GM12878 (cell line): ENCODE results near the gene CALN1.

ENCODE experiments used
- BCL11A ChIP-seq: IDR thresholded peaks from 2 replicates; pipeline ENCODE4 v1.6.1; 2011; ENCODE audit warnings: low read depth, low read length
- CEBPB ChIP-seq, 2 experiments: fragments of 150-350 bp in 1 of 2; IDR thresholded peaks; 2 replicates each; pipeline ENCODE4 v1.6.1; 2012 to 2014; ENCODE audit warnings: low read depth in 2 of 2, low read length in 2 of 2, borderline replicate concordance in 1 of 2, inconsistent platforms in 1 of 2
- ESRRA ChIP-seq: IDR thresholded peaks from 2 replicates; pipeline ENCODE4 v1.6.1; 2012; ENCODE audit warnings: mild to moderate bottlenecking, low read length, improper control_type of control experiment
- NFXL1 ChIP-seq: fragments of 450-650 bp; IDR thresholded peaks from 2 replicates; pipeline ENCODE4 v1.6.1; 2017; ENCODE audit warnings: antibody characterized with exemption, mild to moderate bottlenecking, borderline replicate concordance
- POLR2A ChIP-seq: IDR thresholded peaks from 2 replicates; pipeline ENCODE4 v1.6.1; 2011; ENCODE audit warnings: low read depth, mild to moderate bottlenecking, low read length
- POLR2AphosphoS5 ChIP-seq: IDR thresholded peaks from 2 replicates; pipeline ENCODE4 v1.6.1; 2011; ENCODE audit warnings: mild to moderate bottlenecking, low read length, inconsistent platforms
- RAD21 ChIP-seq: IDR thresholded peaks from 2 replicates; pipeline ENCODE4 v1.6.1; 2011; ENCODE audit warnings: mild to moderate bottlenecking, low read depth, low read length, moderate library complexity; ENCODE audit not compliant: insufficient read depth
- SUZ12 ChIP-seq: fragments of 200-600 bp; sonication (generic); IDR thresholded peaks from one replicate; pipeline ENCODE4 v1.6.1; 2018; ENCODE audit warnings: antibody characterized with exemption, mild to moderate bottlenecking; ENCODE audit not compliant: unreplicated experiment
- ZNF24 ChIP-seq: fragments of 450-650 bp; IDR thresholded peaks from 2 replicates; pipeline ENCODE4 v1.6.1; 2017; ENCODE audit warnings: antibody characterized with exemption, mild to moderate bottlenecking
- TF ChIP-seq, protein P1 (sequence below): IDR thresholded peaks from 2 replicates; pipeline ENCODE4 v1.6.1; 2011; ENCODE audit warnings: mild to moderate bottlenecking, low read depth, low read length, moderate library complexity; ENCODE audit not compliant: insufficient replicate concordance
- TF ChIP-seq, protein P2 (sequence below), 3 experiments: IDR thresholded peaks in 2 of 3; conservative IDR thresholded peaks in 1 of 3; 2 replicates each; pipeline ENCODE4 v1.5.1; 2011; ENCODE audit warnings: low read depth in 3 of 3, low read length in 3 of 3, mild to moderate bottlenecking in 3 of 3, control low read depth in 2 of 3, moderate library complexity in 2 of 3, inconsistent platforms in 1 of 3, mixed read lengths in 1 of 3; ENCODE audit not compliant: control insufficient read depth in 2 of 3, insufficient read depth in 1 of 3; ENCODE audit errors: extremely low read depth in 1 of 3

DNA sequence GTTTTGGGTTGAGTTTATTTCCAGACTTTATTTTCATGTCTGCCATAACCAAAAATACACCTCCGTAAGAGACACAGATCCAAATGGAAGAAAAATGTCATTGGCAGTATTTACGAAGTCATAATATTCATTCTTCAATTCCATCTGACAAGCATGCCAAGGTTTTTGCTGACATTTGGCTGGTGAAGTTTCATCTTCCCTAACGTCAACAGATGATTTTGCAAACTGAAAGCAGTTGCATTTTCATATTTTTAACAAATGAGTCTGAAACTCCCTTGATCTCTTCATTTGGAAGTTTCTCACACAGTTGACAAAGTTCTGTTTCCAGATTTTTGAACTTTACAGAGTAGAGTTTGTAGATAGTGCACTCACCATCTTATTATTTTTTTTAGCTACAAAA lies 114.5 kb downstream of the CALN1 start:
- no peak for TF ChIP-seq RAD21
- TF ChIP-seq POLR2AphosphoS5, result no peak
- TF ChIP-seq ZNF24, result no peak
- TF ChIP-seq, protein P1, sequence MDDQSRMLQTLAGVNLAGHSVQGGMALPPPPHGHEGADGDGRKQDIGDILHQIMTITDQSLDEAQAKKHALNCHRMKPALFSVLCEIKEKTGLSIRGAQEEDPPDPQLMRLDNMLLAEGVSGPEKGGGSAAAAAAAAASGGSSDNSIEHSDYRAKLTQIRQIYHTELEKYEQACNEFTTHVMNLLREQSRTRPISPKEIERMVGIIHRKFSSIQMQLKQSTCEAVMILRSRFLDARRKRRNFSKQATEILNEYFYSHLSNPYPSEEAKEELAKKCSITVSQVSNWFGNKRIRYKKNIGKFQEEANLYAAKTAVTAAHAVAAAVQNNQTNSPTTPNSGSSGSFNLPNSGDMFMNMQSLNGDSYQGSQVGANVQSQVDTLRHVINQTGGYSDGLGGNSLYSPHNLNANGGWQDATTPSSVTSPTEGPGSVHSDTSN, result no peak
- TF ChIP-seq SUZ12, result no peak
- TF ChIP-seq ESRRA, result no peak
- TF ChIP-seq, protein P2, sequence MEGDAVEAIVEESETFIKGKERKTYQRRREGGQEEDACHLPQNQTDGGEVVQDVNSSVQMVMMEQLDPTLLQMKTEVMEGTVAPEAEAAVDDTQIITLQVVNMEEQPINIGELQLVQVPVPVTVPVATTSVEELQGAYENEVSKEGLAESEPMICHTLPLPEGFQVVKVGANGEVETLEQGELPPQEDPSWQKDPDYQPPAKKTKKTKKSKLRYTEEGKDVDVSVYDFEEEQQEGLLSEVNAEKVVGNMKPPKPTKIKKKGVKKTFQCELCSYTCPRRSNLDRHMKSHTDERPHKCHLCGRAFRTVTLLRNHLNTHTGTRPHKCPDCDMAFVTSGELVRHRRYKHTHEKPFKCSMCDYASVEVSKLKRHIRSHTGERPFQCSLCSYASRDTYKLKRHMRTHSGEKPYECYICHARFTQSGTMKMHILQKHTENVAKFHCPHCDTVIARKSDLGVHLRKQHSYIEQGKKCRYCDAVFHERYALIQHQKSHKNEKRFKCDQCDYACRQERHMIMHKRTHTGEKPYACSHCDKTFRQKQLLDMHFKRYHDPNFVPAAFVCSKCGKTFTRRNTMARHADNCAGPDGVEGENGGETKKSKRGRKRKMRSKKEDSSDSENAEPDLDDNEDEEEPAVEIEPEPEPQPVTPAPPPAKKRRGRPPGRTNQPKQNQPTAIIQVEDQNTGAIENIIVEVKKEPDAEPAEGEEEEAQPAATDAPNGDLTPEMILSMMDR (IDR thresholded peaks at IDR 0.05 in 2 of 3, conservative IDR thresholded peaks at IDR 0.05 in 1 of 3; ENCODE audit: control insufficient read depth in 2 of 3, extremely low read depth in 1 of 3, insufficient read depth in 1 of 3, low read depth in 3 of 3, low read length in 3 of 3), result no peak
- no peak for TF ChIP-seq NFXL1
- TF ChIP-seq POLR2A, result no peak
- no peak for TF ChIP-seq BCL11A
- TF ChIP-seq CEBPB (IDR thresholded peaks at IDR 0.05; ENCODE audit: borderline replicate concordance in 1 of 2, low read depth in 2 of 2, low read length in 2 of 2), result no peak
